T-helper 2 cell treated with Interferon-gamma antibody and Interleukin-4, amounts not matched to agents 5 μg/mL and 100 μg/mL, for 36 hours (primary cell): ENCODE measurements around the gene TTC31.

Experiments
- DNase-seq: peaks from one replicate; pipeline ENCODE4 v3.0.0; 2021; ENCODE audit warnings: low spot score
- H3K27ac Mint-ChIP-seq: one replicate; pipeline ENCODE4 v1.8.0; 2021; ENCODE audit warnings: mild to moderate bottlenecking, mixed read lengths
- H3K27me3 Mint-ChIP-seq: one replicate; pipeline ENCODE4 v1.8.0; 2021; ENCODE audit warnings: low read depth, mixed read lengths
- H3K36me3 Mint-ChIP-seq: one replicate; pipeline ENCODE4 v1.8.0; 2021; ENCODE audit warnings: low read depth, mixed read lengths
- H3K4me1 Mint-ChIP-seq: one replicate; pipeline ENCODE4 v1.8.0; 2021; ENCODE audit warnings: low read depth, mixed read lengths
- H3K4me3 Mint-ChIP-seq: one replicate; pipeline ENCODE4 v1.8.0; 2022; ENCODE audit warnings: mild to moderate bottlenecking, moderate library complexity, mixed read lengths
- H3K9me3 Mint-ChIP-seq: one replicate; pipeline ENCODE4 v1.8.0; 2021; ENCODE audit warnings: mixed read lengths

Gene TTC31

DNA sequence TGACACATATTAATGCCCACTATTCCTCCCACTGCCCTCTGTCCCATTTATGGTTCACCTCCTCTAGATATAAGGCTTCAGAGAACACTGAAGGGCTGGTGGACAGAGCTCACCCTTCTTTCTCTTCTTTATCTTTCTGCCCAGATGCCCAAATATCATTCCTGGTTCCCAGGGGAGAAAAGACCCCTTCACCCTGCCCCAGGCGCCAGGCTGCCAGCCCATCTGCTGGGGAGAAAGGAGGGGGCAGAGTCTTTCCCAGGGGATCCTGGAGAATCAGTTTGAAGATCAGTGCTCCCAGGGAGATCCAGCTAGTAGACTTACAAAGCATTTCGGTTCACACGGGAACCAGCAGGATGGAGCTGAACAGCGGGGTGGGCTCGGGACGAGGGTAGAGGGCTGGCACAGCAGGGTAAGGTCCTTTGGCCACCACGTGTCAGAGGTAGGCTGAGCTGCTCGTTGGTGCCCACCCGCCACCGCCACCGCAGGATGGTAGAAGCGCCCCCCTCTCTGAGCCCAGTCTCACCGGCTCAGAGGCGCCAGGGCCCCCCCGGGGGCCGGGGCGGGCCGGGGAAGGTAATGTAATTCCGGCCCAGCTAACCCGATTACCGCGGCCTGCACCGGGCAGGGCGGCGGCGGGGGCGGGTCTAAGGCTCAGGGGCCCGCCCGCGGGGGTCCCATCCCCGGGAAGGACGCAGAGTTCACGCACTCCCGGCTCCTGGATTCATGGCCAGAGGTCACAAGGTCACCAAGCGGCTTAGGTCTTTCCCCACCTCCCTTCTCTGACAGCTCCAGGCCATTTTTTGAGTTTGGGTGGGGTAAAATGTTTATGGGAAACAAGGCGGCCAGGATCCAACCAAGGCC is 30.1 kb downstream of the TTC31 start:
- H3K4me1 Mint-ChIP-seq, result peaks cover 35% of the 10 kb centered on the region
- peaks cover 8% of the 10 kb centered on the region for H3K36me3 Mint-ChIP-seq
- H3K27ac Mint-ChIP-seq, result no peak overlapping the region
- H3K4me3 Mint-ChIP-seq, result peak overlapping the region; percentile 55
- H3K27me3 Mint-ChIP-seq, result peaks cover 64% of the 10 kb centered on the region
- no peaks in the 10 kb centered on the region for H3K9me3 Mint-ChIP-seq
- no peak for DNase-seq

DNA sequence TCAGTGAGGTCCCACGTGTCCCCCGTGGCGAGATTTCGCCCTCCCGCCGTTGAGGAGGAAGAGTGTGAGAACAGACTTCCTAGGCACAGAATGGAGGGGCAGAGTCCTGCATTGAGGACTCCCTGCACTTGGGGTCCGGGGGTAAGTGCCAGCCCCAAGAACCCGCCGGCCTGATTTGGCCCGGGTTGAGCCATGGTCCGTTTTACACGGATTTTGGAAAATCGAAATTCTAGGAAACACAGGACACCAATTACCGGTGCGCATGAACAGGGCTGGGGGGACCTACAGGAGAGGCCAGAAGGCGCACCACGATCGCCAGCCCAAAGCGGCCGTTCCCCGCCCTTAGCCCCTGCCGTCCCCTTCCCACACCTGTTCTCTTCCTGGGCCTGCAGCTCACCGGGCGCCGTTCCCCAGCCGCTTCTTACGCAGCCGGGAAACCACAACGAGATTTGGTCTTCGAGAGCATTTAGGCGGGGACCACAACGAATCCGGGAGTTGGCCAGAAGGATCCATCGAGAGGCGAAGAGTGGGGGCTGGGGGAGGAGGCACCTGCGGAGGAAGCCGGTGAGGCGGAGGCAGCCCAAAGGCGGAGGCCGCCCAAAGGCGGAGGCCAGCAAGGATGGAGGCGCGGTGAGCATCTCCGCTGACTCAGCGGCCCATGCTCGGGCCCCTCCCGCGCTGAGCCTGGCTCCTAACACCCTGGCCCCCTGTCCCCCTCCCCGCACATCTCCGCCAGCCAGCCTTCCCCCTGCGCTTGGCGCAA is 30.9 kb downstream of the TTC31 start:
- Mint-ChIP-seq H3K4me3 (peak overlapping the region; percentile 55), H3K36me3 (peaks cover 8% of the 10 kb centered on the region), H3K27ac (no peak overlapping the region), H3K9me3 (no peaks in the 10 kb centered on the region), H3K27me3 (peaks cover 69% of the 10 kb centered on the region), H3K4me1 (peaks cover 28% of the 10 kb centered on the region)
- no peak for DNase-seq

DNA sequence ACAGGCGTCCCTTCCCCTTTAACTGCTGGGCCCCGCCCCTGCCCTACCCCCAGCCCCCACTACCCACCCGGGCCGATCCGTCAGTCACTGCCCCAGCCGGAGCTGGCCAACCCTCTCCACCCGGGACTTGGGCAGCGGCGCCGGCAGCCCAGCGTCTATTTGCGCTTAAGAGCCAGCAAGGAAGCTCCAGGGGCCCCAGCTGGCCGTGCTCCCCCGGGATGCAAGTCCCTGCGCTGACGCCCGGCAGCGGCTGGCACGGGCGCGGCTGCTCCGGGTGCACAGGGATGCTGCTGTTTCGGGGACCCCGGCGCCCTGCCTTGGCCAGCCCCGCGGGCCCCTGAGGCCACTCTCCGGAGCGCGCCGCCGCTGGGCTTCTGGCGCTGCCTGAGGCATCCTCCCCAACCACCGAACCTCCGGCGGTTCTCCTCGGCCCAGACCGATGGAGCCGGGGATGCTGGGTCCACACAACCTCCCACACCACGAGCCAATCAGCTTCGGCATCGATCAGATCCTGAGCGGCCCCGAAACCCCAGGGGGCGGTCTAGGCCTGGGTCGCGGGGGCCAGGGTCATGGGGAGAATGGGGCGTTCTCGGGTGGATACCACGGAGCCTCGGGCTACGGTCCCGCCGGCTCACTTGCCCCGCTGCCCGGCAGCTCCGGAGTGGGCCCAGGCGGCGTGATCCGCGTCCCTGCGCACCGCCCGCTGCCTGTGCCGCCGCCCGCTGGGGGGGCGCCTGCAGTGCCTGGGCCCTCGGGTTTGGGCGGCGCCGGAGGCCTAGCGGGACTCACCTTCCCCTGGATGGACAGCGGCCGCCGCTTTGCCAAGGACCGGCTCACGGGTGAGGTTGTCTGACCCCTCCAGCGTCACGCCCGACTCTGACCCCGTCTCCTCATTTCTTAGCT is 31.7 kb downstream of the TTC31 start, which contains the start of gene TLX2:
TLX2 (plus strand) TSS at position 83 of the 903 bp plus-strand sequence; CDS start at position 440, 357 bp downstream.
- Mint-ChIP-seq H3K36me3 (peaks cover 8% of the 10 kb centered on the region), H3K27ac (no peak within 1 kb of the TSS), H3K4me3 (peak within 1 kb of the TSS; percentile 82), H3K27me3 (peaks cover 77% of the 10 kb centered on the region), H3K4me1 (peaks cover 27% of the 10 kb centered on the region), H3K9me3 (no peaks in the 10 kb centered on the region)
- DNase-seq, result no peak

DNA sequence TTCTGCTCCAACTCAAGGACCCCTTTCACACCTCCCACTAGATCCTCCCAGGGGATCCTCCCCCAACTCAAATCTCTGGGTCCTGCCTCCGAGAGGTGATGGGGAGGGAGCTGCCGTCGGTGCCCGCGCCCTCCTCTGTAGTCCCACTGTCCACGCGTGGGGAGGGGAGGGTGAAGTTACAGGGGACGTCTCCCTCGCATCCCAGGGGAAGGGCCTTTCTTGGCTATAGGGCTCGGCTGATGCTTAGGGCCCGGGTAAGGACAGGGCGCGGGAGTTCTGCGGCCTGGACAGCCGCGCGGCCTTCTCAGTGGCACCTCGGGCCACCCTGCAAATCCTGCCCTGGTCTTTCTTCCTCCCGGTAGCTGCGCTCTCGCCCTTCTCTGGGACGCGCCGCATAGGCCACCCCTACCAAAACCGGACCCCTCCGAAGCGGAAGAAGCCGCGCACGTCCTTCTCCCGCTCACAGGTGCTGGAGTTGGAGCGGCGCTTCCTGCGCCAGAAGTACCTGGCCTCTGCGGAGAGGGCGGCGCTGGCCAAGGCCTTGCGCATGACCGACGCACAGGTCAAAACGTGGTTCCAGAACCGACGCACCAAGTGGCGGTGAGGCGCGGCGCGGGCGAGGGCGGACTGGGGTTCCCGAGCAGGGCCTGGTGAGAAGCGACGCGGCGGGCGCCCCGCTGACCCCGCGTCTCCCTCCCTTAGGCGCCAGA is 32.5 kb downstream of the TTC31 start:
- DNase-seq, result no peak
- Mint-ChIP-seq H3K27ac (peak overlapping the region; percentile 49), H3K4me1 (peaks cover 24% of the 10 kb centered on the region), H3K27me3 (peaks cover 80% of the 10 kb centered on the region), H3K9me3 (no peaks in the 10 kb centered on the region), H3K4me3 (peak overlapping the region; percentile 82), H3K36me3 (peaks cover 8% of the 10 kb centered on the region)

DNA sequence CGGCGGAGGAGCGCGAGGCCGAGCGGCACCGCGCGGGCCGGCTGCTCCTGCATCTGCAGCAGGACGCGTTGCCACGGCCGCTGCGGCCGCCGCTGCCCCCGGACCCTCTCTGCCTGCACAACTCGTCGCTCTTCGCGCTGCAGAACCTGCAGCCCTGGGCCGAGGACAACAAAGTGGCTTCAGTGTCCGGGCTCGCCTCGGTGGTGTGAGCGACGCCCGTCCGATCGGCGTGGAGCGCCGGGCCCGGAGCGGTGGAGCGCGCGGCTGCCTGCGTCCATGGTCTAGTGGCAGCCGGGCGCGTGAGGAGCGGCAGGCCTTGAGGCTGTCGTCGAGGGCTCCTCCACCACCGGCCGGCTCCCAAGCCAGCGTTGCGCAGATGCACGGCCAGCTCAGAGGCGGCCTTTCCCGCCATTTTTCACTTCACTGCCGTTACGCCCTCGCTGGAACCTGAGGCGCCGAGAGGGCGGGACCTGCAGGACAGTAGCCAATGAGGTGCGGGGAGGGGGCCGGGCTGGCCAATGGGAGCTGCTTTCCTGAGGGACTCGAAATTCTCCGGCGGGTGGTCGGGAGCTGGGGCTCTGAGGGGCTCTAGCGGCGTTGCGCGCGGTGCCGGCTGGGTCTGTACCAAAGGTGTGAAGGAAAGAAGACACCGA is 33.2 kb downstream of the TTC31 start:
- peak; percentile 71 for DNase-seq

DNA sequence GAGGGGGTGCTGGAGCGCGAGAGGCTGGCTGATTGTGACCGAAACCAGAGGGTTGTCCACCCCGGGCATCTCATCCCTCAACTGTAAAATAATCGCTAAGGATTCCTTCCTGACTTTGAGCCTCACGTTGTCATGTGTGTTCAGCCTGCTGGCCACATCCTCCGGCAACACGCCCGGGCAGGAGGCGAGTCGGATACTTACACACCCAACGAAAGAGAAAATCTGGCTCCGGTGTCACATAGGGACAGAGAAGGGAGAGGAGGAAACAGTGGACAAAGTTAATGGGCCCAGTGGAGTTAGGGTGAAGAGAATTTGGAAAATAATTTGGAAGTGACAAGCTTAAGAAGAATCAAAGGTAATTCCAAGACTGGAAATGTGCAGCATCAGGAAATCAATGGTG is 33.8 kb downstream of the TTC31 start:
- DNase-seq, result no peak
- Mint-ChIP-seq H3K4me3 (peak overlapping the region; percentile 76), H3K27ac (no peak overlapping the region), H3K27me3 (peaks cover 73% of the 10 kb centered on the region), H3K9me3 (no peaks in the 10 kb centered on the region), H3K4me1 (peaks cover 16% of the 10 kb centered on the region), H3K36me3 (peaks cover 8% of the 10 kb centered on the region)

More for the DNA sequence above, 33.2 kb downstream of the TTC31 start:
- Mint-ChIP-seq H3K36me3 (peaks cover 8% of the 10 kb centered on the region), H3K9me3 (no peaks in the 10 kb centered on the region), H3K27me3 (peaks cover 78% of the 10 kb centered on the region), H3K4me3 (peak overlapping the region; percentile 76), H3K4me1 (peaks cover 20% of the 10 kb centered on the region), H3K27ac (no peak overlapping the region)

DNA sequence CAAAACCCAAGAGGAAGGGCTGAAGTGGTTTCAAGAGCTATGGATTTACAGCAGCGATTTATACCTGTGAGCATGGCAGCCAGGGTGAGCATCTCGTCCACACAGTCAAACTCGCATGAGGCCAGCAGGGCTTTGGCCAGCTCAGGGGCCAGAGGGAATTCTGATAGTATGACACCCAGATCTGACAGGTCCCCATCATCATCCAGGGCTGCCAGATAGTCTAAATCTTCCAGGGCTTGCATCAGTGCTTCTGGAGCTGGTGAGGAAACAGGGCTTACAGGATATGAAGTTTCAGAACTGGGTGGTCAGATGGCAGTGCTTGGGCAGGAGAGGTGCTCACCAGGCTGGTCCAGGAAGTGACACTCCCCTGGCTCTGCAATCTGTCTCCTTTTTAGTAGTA is 39.6 kb downstream of the TTC31 start:
- no peak for DNase-seq
- H3K27ac Mint-ChIP-seq, result no peak overlapping the region
- H3K27me3 Mint-ChIP-seq, result peaks cover 30% of the 10 kb centered on the region
- peaks cover 14% of the 10 kb centered on the region for H3K4me1 Mint-ChIP-seq
- H3K4me3 Mint-ChIP-seq, result no peak overlapping the region
- H3K36me3 Mint-ChIP-seq, result peaks cover 23% of the 10 kb centered on the region
- no peaks in the 10 kb centered on the region for H3K9me3 Mint-ChIP-seq

DNA sequence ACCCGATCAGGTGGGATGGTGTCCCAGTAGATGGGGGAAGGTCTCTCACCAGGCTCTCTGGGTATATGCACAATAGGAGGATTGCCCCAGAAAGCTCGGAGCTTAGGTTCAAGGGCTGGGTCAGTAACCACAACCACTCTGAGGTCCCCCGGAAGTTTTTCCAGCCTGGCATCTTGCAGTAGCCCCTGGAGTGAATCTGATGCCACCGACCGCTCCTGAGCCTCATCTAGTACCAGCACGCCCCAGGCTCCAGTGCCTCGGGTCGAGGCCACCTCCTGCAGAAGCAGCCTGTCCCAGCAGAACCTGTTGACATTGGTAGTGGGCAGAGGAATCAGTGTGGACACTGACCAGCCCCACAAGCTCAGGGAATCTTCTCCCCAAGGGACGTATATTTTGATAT is 41.1 kb downstream of the TTC31 start:
- Mint-ChIP-seq H3K27ac (no peak overlapping the region), H3K4me1 (peaks cover 20% of the 10 kb centered on the region), H3K9me3 (no peaks in the 10 kb centered on the region), H3K36me3 (peaks cover 35% of the 10 kb centered on the region), H3K27me3 (peaks cover 15% of the 10 kb centered on the region), H3K4me3 (no peak overlapping the region)
- no peak for DNase-seq

DNA sequence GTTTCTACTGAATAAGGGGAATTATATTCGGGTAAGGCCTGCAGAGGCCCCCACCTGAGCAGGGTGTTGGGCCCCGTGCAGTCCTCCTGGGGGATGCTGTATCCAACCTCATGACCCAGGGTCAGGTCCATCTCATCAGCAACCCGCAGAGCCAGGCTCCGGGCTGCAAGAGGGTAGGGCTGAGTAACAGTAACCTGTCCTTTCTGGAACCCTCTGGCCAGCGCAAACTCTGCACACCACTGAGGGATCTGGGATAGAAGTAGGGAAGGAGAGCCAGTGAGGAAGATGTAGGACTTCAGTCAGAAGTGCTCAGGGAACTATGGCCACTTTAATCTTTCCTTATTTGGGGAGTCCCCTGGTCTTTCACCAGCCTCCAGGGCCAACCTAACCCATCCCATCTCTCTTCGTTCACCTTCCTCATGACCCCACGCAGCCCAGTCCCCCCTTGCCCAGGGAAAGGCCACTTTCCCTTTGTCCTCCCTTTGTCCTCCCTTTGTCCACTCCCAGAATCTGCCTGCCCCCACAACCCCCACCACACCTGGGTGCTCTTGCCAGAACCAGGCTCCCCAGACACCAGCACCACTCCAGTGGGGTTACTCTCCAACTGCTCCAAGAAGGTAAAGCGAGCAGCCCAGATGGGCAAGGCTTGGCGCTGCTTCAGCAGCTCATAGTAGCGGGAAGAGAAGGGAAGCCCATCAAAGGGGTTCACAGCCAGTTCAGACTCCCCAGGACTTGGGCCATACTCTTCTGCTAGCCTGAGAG is 42.3 kb downstream of the TTC31 start:
- Mint-ChIP-seq H3K36me3 (peaks cover 38% of the 10 kb centered on the region), H3K4me1 (peaks cover 20% of the 10 kb centered on the region), H3K27ac (no peak overlapping the region), H3K9me3 (no peaks in the 10 kb centered on the region), H3K27me3 (peaks cover 3% of the 10 kb centered on the region), H3K4me3 (no peak overlapping the region)
- no peak for DNase-seq

DNA sequence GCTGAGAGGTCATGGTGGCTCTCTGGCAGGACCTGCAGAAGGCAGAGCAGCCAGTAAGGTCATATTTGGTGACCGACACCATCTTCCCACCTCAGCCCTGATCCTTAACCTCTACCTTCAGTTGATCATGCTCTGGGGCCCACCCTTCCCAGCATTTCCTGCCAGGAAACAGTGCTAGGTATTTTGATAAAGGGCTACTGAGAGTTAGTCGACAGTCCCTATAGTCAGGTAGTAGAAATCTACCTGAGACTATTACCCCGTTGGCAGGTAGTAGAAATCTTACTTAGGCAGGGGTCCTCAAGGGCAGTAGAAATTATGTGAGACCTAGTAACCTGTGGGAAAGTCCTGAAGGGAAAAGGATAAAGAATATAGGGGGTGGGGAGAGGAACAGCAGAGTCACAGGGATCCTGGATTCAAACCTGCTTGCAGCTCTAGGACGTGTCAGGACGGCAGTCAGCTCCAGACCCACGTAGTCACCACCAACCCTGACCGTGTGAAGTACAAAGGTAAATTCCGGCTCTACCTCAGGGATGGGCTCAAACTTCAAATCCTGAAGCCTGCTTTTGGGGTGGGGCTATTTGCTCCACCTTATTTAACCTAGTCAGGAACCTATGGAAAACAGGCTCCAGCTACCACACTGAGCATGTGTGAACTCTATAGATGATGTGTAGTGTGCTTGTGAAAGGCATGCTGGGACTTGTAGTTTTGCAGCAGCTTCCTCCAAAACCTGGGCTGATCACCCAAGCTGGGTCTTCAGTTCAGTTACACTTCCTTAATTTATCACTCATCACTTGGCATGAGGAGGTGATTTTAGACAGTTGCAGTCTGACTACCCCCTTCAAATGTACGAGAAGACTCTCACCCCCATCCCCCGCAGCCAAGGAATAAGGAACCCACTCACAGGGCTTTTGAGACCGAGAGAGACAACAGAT is 43.1 kb downstream of the TTC31 start, which contains the start of gene DQX1:
DQX1 (minus strand) TSS at position 515 of the 932 bp plus-strand sequence; CDS start at position 13, 502 bp downstream.
- peak within 1 kb of the TSS; percentile 44 for H3K4me3 Mint-ChIP-seq
- H3K36me3 Mint-ChIP-seq, result peaks cover 41% of the 10 kb centered on the region
- H3K27ac Mint-ChIP-seq, result peak within 1 kb of the TSS; percentile 16
- no peak for DNase-seq
- peaks cover 25% of the 10 kb centered on the region for H3K4me1 Mint-ChIP-seq
- no peaks in the 10 kb centered on the region for H3K27me3 Mint-ChIP-seq
- no peaks in the 10 kb centered on the region for H3K9me3 Mint-ChIP-seq

DNA sequence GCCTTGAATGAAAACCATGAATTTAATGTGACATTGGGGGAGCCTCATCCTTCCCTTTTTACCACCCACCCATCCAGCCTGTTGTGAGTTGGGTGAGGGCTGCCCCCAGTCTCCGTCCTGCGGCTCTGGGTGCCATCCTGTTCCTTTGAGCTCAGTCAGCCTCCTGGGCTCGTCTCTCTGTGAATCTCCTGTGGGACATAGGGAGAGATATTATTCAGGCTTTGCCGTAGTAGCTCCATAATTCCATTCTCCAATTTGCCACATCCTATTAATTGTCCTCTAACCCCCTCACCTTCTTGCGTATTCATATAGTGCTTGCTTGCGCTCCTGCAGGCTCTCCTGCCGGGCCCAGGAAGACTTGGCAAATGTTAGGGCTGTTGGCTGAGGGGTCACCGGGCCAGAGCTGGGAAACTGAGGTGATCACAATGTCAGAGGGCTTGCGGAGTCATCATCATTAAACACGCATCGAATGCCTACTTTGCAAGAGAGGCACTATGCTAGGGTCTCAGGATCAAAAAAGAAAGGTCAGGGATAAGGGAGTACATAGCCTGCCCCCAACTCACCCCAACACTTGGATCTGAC is 43.9 kb downstream of the TTC31 start:
- Mint-ChIP-seq H3K27me3 (no peaks in the 10 kb centered on the region), H3K9me3 (no peaks in the 10 kb centered on the region), H3K4me1 (peaks cover 32% of the 10 kb centered on the region), H3K36me3 (peaks cover 47% of the 10 kb centered on the region), H3K4me3 (no peak overlapping the region), H3K27ac (peak overlapping the region; percentile 16)
- no peak for DNase-seq
